GF-D8 (cell line): ENCODE data around the gene KCND1.
"Not testable (repeated sequence)": the region's sequence is repeated elsewhere in the genome, so short reads cannot be mapped to it uniquely, and the experiment has no call there.

Experiments used
- DNase-seq: peaks from one replicate; lab custom pipeline; 2025; lab: John Stamatoyannopoulos, UW

Gene KCND1

GRCh38 chrX:48971249-48972219 is at the start of gene KCND1:
KCND1 (minus strand) TSS chrX:48971844; CDS start chrX:48970271, 1,573 bp downstream.
- no peak for DNase-seq

- DNase-seq, result no peak
Observed at GRCh38 chrX:49019599-49020249, 48.1 kb upstream of the KCND1 start.

DNA sequence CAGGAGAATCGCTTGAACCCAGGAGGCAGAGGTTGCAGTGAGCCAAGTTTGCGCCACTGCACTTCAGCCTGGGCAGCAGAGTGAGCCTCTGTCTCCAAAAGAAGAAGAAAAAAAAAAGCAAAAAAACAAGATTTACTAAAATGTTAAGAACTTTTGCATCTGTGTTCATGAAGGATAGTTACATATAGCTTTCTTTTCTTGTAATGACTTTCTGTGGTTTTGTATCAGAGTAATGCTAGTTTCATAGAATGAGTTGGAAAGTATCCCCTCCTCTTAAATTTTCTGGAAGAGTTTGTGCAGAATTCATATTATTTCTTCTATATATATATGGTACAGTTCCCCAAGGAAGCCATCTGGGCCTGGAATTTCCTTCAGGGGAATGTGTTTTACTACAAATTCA is 47.4 kb upstream of the KCND1 start:
- no peak for DNase-seq

GRCh38 chrX:49003696-49004095 is 32.1 kb upstream of the KCND1 start:
- DNase-seq, result no peak

DNA sequence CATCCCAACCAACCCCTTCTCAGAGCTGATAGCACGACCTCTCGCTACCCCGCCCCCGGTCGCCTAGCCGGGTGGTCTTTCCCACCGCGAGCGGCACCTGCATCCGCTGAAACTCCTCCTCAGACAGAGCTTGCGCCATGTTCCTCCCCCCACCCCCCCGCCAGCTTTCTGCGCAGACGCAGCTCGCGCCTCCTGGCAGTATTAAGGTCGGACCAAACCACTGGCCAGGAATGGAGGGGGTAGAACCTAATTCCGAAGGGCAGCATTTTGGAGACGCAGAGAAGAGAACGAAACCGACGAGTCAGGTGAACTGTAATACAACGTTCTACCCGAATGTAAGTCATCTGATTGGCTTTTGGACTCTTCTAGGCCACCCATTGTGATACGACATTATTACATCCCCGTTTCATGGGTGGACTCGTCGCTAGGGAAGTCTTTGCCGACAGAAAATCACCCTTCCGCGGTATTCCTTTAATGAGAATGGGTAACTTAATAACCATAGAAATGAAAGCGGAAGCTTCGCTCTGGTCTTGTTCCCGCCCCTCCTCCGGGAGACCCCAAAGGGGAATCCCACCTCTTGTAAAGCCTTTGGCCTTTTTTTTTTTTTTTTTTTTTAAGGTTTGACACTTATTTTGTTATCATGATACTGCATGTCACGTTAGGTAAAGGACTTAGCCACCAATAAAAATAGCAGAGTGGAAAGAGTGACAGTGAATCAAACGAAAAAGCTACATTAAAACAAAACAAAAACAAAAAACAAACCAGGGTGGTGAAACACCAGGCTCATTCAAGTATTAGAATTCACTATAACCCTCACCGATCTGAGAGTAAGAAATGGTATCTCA is 30.7 kb upstream of the KCND1 start, which contains the start of gene GRIPAP1:
Gene GRIPAP1, minus strand, starts transcription at position 174 of the 845 bp plus-strand sequence. Its CDS starts 35 bp downstream, at position 139.
- peak; percentile 51 for DNase-seq

DNA sequence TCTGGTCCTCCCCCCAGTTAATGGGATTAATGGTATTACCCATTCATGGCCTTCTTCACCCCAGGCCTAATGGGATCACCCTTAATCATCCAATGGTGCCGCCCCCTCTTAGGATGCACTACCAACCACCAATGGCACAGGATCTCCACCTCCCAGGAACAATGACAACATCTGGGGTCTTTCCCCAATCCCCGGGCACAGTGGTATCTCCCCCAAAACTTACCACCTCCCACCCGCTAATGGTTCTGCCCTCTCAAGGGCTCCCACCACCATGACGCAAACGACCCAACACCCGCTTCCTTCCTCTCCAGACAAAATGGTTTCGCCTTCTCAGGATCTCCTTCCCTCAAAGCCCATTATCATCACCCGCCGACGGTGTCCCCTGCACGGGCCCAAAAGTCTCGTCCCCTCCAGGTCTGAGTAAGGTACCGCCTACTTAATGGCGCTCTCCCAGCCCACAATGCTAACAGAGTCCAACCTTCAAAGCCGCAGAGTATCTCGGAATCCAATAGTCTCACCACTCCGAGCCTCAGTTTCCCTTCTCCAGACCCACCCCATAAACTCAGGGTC is 30.0 kb upstream of the KCND1 start:
- DNase-seq, result peak; percentile 20

- DNase-seq, result no peak
Observed at GRCh38 chrX:49000636-49001035, 29.0 kb upstream of the KCND1 start.

- no peak for DNase-seq
Observed at GRCh38 chrX:48999030-48999429, 27.4 kb upstream of the KCND1 start.

DNA sequence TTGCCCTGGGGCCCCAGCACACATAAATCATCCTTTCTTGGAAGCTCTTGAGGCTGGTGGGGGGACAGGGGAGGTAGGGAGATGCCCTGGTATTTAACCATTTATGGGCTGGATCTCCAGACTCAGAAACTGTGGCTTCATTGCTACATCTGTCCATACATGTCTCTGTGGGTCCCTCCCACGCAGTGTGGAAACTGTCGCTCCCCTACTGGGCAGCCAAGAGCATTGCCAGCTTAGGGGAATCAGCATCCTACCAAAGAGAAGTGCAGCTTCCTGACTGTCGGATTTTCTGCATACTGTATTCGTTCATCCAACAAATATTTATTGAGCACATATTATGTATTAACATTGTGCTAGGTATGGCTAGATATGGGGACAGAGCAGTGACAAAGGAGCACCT is 26.7 kb upstream of the KCND1 start:
- no peak for DNase-seq

GRCh38 chrX:48997865-48998264 is 26.2 kb upstream of the KCND1 start:
- no peak for DNase-seq

DNA sequence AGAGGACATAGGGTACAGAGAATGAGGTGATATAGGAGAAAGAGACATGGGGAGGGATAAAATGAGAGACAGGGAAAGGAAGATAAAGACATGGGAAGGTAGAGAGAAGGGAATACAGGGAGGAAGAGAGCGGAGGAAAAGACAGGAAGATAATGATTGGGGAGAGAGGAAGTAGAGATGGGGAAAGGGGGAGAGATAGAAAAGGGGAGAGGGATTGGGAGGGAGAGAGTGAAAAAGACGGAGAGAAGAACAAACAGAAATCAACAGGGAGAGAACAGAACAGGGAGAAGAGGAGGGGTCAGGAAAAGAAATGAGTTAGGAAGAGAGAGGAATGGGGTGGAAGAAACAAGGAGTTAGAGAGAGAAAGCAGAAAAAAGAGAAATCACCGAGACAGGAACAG is 25.8 kb upstream of the KCND1 start:
- no peak for DNase-seq

GRCh38 chrX:48996969-48997368 is 25.3 kb upstream of the KCND1 start:
- DNase-seq, result no peak

GRCh38 chrX:48992341-48992740 is 20.7 kb upstream of the KCND1 start:
- DNase-seq, result no peak

DNA sequence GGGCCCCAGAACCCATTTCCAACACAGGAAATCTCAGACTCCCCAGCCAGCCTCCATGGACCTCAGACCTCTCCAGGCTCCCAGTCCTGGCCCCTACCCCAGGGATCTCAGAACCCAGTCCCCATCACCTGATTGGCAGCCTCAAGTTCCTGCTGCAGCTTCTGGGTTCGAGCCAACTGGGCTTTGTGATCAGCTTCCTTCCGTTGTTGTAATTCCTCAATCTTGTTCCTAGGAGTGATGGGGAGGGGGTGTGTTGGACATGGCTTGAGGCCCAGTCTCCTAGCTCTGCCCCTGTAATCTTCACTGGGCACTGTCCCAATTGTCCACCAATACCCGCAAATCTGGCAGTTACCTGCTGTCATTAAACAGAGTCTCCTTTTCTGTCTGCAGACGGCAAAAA is 17.8 kb upstream of the KCND1 start:
- DNase-seq, result no peak

DNA sequence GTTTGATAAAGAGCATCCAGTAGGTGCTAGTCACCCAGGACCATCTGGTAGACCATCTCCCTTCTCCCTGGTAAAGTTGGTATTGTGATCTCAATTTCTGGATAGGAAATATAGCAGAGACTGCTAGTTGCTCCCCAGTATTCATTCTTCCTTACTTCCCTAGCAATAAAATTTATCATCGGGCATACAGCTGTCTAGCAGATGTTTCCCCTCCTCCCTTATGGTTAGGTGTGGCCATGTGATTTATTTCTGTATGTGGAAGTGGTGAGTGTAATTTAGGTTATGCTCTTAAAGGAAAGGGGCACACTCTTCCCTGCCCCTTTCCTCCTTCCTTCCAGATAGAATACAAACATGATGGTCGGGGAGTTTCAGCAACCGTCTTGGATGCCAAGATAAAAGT is 12.3 kb upstream of the KCND1 start:
- no peak for DNase-seq

GRCh38 chrX:48983081-48983480 is 11.4 kb upstream of the KCND1 start:
- DNase-seq, result no peak

GRCh38 chrX:48981178-48981577 is 9.5 kb upstream of the KCND1 start:
- DNase-seq, result no peak

DNA sequence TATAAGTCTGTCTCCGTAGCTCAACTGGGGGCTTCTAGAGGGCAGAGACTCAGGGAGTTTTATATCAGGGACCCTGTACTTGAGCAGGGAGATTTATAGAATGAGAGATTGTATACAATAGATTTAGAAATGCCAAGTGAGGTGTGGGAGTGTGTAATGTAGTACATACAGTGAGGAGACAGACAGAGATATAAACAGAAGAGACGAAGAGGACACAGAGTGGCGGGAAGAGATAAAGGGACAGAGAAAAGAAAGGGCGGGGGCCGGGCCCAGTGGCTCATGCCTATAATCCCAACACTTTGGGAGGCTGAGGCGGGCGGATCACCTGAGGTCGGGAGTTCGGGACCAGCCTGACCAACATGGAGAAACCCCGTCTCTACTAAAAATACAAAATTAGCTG is 8.7 kb upstream of the KCND1 start:
- not testable (repeated sequence) for DNase-seq

GRCh38 chrX:48978226-48978625 is 6.6 kb upstream of the KCND1 start:
- no peak for DNase-seq

GRCh38 chrX:48976086-48976485 is 4.4 kb upstream of the KCND1 start:
- no peak for DNase-seq

GRCh38 chrX:48975541-48975940 is 3.9 kb upstream of the KCND1 start:
- no peak for DNase-seq

- no peak for DNase-seq
Observed at GRCh38 chrX:48975041-48975440, 3.4 kb upstream of the KCND1 start.
